GM04503 (cell line): ENCODE measurements around the gene WDR27.
"Not testable (repeated sequence)": the region's sequence is repeated elsewhere in the genome, so short reads cannot be mapped to it uniquely, and the experiment has no call there.

Source experiments
- DNase-seq: peaks from one replicate; pipeline ENCODE4 v3.0.0-alpha.2; 2012; ENCODE audit warnings: low read depth

The WDR27 gene

DNA sequence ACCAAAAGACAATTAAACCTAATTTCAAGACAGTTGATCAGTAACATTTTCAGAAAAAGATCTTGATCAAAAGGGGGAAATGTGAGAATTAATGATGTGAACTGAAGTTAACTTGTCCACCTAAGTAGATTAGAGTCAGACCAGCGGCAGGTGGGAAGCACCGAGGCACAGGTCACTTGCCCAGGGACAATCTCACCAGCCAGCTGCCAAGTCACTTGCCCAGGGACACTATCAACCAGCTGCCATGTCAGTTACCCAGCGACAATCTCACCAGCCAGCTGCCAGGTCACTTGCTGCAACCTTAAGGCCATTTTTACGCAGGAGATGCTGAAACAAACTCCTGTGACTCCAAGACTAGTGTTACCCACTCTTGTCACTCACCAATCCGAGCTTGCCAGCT lies 260.5 kb downstream of the WDR27 start:
- DNase-seq: no peak

DNA sequence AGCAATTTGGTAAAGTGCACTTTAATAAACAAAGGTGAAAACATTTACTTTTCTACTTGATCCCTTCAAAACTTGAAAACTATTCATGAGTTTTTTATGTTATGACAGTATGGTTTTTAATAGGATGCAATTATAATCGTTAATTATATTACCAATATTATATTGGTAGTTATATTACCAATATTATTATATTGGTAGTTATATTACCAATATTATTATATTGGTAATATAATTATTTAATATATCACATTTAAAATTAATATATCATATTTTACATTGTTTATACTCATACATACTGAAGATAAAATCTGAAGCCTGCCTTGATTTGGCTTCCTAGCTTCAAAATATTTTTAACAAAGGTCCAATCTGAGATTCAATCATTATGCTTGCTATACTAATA lies 262.1 kb downstream of the WDR27 start:
- DNase-seq: no peak

DNA sequence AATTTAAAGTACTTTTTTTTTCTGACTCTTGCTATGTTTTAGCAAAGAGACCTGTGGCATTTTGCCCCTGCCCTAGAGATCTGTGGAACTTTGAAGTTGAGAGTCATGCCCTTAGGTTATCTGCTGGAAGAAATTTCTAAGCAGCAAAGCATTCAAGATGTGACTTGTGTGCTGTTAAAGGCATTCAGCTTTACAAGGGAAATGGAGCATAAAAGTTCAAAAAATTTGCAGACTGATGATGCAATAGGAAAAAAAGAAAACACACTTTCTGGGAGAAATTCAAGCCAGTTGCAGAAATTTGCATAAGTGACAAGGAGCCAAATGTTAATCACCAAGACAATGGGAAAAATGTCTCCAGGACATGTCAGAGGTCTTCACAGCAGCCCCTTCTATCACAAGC lies 267.3 kb downstream of the WDR27 start:
- not testable (repeated sequence) for DNase-seq

DNA sequence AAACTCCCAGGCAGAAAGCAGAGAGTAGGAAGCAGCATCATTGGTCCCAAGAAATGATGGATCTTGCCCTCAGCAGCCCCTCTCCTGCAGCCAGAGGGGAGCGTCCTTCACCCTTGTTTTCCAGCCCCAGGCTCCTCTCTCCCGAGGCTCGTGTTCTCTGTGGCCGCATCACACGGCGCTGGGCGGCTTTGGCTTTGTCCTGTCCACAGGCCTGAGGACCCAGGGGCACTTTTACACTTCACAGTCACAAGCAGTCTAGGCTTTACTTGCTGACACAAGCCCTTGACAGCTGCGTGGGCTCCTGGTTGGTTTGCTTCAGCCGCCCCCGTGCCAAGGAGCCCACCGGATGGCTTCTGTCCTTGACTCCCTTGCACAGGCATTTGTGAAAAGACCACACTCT lies 272.8 kb downstream of the WDR27 start:
- no peak for DNase-seq

DNA sequence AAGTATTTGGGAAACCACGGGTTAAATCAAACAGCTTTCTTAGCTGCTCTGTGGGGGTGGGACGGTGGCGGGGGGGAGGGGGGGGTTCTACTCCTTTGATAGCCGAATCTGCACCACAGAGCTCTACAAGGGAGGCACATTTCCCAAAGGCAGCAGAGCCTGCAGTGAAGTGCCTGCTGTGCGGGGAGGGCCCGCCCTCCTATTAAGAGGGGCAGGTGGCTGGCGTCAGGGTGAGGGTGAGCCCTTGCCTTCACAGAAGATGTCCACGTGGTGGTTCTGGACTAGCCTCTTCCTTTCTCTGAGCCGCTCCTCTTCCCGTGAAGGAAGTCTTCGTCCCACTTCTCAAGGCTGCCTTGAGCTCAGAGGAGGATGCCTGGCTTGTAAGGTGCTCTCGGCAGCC lies 273.3 kb downstream of the WDR27 start:
- DNase-seq: no peak

DNA sequence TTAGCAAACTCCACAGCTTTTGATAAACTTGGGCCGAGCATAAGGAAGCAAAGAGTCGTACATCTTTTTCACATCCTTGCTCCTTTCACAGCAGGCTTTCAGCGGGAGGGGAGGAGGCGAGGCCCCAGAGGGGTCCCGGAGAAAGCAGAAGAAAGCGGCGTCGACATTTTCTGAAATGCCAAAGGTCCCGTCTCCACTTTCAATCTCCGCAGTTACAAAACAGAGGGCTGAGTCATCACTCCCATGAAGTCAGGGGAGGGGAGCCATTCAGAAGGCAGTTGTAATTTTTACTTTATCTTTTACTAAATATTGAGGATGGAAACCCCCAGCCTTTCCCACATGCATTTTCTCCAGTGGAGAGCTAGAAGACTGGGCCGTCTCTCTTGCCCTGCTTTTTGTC lies 274.0 kb downstream of the WDR27 start:
- DNase-seq: no peak

DNA sequence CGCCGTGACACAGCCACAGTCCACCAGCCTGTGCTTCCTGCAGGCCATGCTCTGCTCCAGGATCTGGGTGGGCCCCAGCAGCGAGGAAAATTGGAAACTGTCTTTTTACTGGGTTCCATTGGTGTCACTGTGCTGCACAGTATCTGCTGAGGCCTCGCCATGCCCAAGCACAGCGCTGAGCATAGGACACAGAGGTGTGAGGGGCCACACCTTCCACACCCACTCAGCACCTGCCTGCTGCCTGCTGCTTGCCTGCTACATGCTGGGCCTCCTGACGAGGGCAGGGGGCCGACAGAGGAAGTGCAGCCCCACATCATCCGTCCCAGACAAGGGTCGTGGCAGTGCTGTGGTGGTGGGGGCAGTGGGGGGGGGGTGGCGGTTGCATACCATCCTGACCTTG lies 275.2 kb downstream of the WDR27 start:
- no peak for DNase-seq

DNA sequence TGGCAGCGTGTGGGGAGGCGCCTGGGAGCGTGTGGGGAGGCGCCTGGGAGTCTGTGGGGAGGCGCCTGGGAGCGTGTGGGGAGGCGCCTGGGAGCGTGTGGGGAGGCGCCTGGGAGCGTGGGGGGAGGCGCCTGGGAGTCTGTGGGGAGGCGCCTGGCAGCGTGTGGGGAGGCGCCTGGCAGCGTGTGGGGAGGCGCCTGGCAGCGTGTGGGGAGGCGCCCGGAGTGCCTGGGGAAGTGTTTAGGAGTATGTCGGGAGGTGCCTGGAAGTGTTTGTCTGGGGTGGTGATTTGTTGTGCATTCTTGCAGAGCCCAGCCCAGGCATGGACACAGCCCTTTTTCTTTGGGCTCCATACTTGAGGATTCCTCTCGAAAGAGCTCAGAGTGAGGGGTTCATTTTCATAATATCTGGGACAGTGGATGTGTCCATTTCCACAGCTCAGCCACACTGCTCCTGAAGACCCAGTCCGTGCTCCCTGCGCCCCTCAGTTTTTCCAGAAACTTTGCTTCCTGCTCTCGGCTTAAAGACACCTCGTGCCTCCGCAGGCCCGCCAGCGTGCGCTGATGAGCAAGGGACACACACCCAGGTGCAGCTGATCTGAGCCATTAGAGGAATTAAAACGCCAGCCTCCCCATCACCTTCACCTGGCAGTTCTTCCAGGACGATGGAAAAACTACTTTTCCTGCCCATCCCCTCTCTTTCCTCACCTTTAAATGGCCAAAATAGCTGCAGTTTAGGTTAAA lies 276.0 kb downstream of the WDR27 start:
- no peak for DNase-seq

DNA sequence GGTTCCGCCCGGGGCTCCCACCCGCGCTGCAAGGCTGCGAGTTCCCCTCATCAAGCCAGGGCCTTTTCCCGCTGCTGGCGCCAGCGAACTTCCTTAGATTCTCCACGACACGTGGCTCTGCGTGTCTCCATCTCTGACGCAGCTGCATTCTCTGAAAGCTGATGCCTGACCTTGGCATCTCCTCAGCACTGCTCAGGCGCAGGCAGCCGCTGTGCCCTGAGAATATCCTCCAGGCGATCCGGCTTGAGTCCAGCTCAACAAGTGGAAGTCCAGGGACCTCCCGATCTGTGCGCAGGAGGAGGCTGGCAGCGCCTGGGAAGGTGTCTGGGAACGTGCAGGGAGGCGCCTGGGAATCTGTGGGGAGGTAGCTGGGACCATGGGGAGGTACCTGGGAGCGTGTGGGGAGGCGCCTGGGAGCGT lies 277.0 kb downstream of the WDR27 start:
- DNase-seq: no peak

DNA sequence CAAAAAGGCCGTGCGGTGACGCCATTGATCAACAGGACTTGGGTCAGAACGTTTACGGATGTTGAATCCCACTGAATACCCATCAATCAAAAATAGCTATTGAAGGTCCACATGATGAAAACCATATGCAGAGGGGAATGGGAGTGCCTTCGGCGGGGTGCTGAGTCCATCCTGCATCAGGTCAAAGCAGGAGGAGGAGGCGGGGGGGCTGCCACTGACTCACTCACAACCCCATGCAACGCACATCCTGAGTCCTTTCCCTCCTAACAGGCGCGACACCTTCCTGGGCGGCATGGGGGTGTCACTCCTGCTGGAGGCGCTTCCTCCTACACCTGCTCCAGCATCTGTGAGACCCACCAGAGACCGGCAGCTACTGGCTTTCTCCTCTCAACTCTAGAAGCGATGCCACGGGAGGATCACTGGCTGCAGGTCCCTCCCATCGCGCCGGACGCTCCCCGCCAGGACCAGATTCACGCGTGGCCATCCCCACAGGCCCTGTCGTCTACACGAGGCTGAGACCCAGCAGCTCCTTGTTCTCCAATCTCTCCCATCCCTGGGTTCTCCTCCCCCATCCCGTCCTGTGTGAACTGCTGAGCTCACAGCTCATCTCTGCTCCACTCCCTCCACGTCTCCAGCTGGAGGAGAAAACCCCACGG lies 277.6 kb downstream of the WDR27 start:
- no peak for DNase-seq

DNA sequence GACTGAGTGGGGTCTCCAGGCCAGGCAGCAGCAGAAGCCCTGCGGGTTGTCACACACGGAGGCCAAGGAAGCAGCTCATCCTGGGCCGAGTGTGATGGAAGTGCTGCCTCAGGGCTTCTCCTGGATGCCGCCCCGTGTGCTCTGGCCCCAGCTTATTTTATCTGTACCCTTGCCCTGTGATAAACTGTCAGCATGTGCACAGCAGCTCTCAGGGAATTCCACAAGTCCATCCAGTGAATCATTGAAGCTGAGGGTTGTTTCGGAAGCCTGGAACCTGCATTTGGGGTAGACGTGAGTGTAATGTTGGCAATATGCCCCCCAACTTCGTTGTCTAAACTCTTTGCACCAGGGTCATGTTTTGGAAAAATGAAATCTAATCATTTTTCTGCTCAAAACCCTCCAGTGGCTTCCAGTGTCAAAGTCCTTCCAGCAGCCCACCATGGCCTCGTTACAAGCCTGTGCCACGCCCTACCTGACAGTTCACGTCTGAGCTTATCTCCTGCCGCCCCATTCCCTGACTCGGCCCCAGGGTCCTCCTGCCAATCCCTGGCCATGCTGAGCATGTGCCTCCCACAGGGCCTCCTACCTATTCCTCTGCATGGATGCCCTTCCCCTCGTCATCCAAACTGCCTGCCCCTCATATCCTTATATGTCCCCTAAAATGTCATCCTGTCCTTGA lies 280.1 kb downstream of the WDR27 start:
- no peak for DNase-seq

DNA sequence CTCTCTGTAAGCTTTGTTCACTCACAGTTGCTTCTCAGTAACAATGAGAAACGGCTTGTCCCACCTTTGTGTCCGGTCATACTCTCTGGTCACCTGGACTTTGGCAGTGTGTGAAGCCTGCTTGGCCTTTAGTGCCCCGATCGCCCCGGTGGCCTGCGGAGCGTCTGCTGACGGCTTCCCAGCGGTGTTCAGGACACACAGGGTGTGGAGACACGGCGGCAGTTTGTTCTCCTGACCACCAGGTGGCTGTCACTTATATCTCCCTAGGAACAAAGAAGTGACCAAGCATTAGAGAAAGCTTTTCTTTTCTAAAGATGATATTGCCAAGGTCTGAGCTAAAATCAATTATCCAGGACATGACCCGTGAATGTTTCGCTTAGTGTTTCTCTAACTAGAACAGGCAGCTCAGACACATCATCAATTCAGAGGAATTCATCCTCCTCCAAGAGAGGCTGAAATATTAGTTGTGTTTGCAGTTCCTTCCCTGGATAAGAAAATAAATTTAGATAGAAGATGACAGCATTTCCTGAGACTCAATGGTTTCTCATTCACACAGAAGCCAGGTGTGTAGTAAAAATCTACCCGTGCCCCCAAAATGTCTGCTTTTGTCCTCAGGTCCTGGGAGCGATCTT lies 280.8 kb downstream of the WDR27 start:
- DNase-seq: no peak

DNA sequence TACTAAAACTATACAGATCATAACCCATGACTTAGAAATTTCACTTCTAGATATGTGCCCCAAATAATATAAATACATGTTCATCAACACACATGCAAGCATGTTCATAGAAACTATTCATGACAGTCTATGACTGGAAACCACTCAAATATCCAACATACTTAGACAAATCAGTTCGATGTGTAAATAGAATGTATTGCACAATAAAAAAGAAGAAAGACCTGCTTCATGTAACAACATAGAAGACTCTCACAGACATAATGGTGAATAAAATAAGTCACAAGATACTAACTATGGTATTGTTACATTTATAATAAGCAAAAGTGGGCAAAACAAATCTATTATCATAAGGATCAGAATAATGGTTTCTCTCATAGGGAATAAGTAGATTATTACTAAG lies 284.7 kb downstream of the WDR27 start:
- no peak for DNase-seq

DNA sequence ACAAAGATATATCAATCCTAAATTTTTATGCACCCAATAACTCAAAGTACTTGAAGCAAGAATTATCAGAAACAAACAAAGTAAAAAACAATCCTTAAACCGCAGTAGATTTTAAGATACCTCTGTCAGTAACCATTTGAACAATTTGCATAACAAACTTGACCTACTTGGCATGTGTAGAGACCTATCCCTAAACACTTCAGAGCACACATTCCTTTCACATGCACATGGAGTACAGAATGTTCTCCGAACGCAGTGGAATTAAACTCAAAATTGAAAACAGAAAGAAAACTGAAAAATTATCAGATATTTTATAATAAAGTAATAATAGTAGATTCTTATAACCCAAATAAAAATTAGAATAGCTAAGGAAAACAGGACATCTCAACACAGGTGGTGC lies 285.6 kb downstream of the WDR27 start:
- no peak for DNase-seq

DNA sequence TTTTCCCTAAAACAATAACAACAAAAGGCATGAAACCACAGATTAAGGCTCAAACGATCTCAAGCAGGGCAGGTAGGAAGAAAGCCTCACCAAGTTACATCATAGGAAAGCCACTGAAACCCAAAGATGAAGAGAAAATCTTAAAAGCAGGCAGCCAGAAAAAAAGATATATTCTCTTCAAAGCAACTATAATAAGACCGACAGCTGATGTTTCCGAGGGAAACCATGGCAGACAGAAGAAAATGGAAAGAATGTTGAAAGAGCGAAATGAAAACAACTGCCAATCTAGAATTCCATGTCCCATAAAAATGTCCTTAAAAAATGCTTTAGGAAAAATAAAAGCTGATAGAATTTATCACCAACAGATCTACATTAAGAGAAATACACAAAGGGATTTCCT lies 286.6 kb downstream of the WDR27 start:
- DNase-seq: no peak

DNA sequence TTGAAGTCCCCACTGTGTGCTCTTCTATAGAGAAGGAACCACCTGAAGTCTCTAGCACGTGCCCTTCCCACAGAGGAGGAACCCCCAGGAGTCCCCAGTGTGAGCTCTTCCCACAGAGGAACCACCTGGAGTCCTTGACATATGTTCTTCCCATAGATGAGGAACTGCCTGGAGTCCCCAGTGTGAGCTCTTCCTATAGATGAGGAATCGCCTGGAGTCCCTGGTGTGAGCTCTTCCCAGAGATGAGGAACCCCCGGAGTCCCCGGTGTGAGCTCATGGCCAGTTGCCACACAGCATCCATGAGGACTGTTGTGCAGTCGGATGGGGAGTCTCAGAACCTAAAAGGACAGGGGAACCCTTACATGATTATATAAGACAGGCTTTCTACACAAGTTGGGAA lies 290.1 kb downstream of the WDR27 start:
- DNase-seq: no peak

DNA sequence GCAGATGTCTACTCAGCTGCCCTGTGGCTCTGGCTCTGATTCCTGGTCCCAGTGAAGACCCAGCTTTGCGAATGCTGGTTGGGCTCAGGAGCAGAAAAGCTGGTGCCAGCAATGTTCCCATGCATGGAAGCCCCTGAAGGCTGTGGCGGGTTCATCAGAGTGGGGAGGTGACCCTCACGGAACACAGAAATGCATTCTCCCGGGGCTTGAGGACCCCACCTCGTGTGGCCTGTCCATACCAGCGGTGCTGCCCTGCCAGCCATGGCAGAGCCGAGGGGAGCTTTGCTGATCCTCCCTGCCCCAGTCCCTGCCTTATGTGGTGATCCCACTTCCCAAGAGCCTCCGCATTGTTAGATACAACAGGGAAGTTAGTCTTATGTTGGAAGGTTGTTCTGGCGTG lies 290.5 kb downstream of the WDR27 start:
- DNase-seq: no peak

DNA sequence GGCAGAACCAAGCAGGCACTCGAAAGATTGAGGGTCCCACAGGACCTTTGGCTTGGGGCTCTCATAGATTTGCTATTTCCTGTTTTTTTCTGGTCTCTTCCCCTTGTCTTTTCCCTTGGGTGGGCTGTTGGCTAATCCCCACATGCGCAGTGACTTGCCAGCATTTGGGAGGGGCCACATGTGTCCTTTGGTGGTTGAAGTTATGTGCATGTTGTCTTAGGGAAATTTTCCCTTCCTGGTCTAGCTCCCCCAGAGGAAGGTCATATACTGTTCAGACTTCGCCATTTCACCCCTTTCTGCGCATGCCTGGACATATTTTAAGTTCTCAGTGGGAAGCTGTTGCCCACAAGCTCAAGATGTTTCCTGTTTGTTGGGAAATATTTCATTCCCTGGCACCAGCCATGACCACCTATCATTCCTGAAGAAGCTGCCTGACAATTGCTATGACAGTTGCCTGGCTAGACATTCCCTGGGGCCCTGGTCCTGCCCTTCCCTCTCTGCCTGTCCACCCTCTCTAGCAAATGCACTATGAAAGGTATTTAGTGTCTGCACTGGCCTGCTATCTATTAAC lies 292.0 kb downstream of the WDR27 start:
- no peak for DNase-seq

DNA sequence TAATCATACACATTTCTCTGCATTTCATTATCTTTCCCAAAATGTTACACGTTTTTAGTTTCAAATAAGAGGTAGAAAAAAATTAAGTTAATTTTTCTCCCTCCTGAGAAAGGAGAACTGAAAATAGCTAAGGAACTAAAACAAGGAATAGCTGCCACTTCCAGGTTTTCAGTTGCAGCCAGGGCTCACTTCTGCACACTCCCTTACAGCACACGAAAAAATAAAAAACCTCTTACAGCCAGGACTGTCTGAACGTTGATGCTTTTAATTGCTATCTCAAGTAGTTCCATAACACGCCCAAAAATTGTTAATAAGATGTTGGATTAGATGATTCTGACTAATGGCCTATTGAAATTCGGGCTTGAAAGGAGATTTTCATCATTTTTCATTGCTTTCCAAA lies 294.5 kb downstream of the WDR27 start:
- DNase-seq: no peak
